Ovary (tissue), 9 donors: Measurements from ENCODE around the gene CD81. TPM values are rescaled to one million over a fixed set of nuclear protein-coding genes. Genes with fewer than 3 reads are reported as not detected.

Source experiments
- DNase-seq, 5 donors: peaks; one replicate each; pipeline ENCODE4 v3.0.0-alpha.2; 2019 to 2020
- H3K27ac ChIP-seq, 2 donors: fragments of 200-600 bp; one replicate each; pipeline versions ENCODE4 v1.5.1 to v1.8.0; 2019 to 2022
- H3K27me3 ChIP-seq: fragments of 200-600 bp; one replicate; pipeline ENCODE4 v1.8.0; 2022
- H3K36me3 ChIP-seq: fragments of 200-600 bp; sonication (generic); one replicate; pipeline ENCODE4 v1.5.1; 2019
- H3K4me1 ChIP-seq: one replicate; pipeline ENCODE4 v1.8.1; 2013; ENCODE audit warnings: mild to moderate bottlenecking, moderate library complexity; ENCODE audit not compliant: insufficient read depth
- H3K4me3 ChIP-seq: fragments of 200-600 bp; sonication (generic); one replicate; pipeline ENCODE4 v1.5.1; 2017
- H3K9me3 ChIP-seq, 2 donors: fragments of 200-600 bp in 1 of 2; sonication (generic) in 1 of 2; one replicate each; pipeline versions ENCODE4 v1.5.1 to v1.8.1; 2013 to 2019; ENCODE audit warnings: mild to moderate bottlenecking in 1 of 2, moderate library complexity in 1 of 2
- EP300 ChIP-seq: sonication (generic); formaldehyde crosslinking; IDR thresholded peaks from one replicate; pipeline ENCODE4 v1.6.1; 2017; ENCODE audit warnings: antibody characterized with exemption
- POLR2A ChIP-seq: fragments of 450-650 bp; IDR thresholded peaks from one replicate; pipeline ENCODE4 v1.6.1; 2017; ENCODE audit warnings: antibody characterized with exemption, mild to moderate bottlenecking, moderate library complexity
- WGBS, 3 donors: extraction: QIAGEN DNeasy Blood & Tissue Kit in 1 of 3; methylation state at CpG; one replicate each; pipeline versions ENCODE4 v1.1.5 to v1.1.7; 2013 to 2017; 5-methylcytosine and 5-hydroxymethylcytosine counted together
- intact Hi-C, 4 donors: fragments of 100-400 bp; cut with DNase I; formaldehyde crosslinking; loops; one replicate each; pipeline versions ENCODE4 v1.11.0 to v1.15.1; 2022 to 2023
- polyA plus RNA-seq, 2 donors: library from polyadenylated mRNA; stranded (reverse); fragments of 200-250 nt in 1 of 2; fragments of 350-450 nt in 1 of 2; fragmentation: Illumina TruSeq in 1 of 2; extraction: RNeasy Lipid Tissue Mini Kit (QIAGEN cat#74804) in 1 of 2; gene quantifications; one replicate each; pipeline ENCODE4 v1.2.3, GENCODE V29; 2013 to 2014
- total RNA-seq, 7 donors: library from RNA; depleted of rRNA in 2 of 7; stranded (reverse); fragments of >200 nt in 2 of 7; fragmentation: NEBNext Ultra II Directional in 3 of 7; extraction: Animal tissue kit (Norgen Biotek cat#: 25700) in 3 of 7; gene quantifications; one replicate each; pipeline versions ENCODE4 v1.1.0 to v1.2.4, GENCODE V29; 2016 to 2023
- TF ChIP-seq, protein P1 (sequence below), 3 donors: fragments of 450-650 bp in 2 of 3; fragments of 200-600 bp in 1 of 3; IDR thresholded peaks; one replicate each; pipeline versions ENCODE4 v1.5.1 to v1.8.0; 2016 to 2022; ENCODE audit warnings: antibody characterized with exemption in 3 of 3, mild to moderate bottlenecking in 1 of 3
- donor health status: DM: no; HTN: no; CAD: no; lungs with moderate emphysema.
- donor health status: DM: no; HTN: no; CAD: no.
- donor health status: Bipolar disorder and iron deficiency.
- donor health status: DM: yes; HTN: yes; CAD: no.
- donor health status: DM: no; HTN: no; CAD: no.
- donor health status: DM: yes; HTN: yes; CAD: no.

CD81 gene
- total and polyA plus RNA-seq, 9 donors: 206 to 723 (median 541) TPM

DNA sequence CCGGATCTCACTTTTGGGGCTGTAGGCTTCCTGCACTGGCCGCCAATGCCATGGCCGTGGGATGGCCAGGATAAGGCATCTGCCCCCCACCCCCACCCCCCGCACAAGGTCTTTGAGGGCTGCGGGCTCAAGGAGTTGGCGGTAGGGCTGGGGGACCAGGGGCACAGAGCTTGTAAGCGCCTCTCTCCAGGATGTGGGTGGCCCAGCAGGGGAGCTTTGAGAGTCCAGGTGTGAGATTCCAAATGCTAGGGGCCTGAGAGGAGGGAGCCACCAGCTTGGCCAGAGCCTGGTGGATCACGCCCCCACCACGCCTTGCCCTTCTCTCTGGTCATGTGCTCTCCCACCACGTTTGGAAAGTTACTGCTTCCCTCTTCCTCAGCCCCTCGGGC is 5.0 kb downstream of the CD81 start:
- Histone ChIP-seq H3K4me3 (no peak overlapping the region), H3K4me1 (peaks cover 48% of the 10 kb centered on the region), H3K27me3 (no peaks in the 10 kb centered on the region), H3K9me3 (no peaks in the 10 kb centered on the region), H3K36me3 (no peaks in the 10 kb centered on the region), H3K27ac (peak overlapping the region in 1 of 2 donors; percentile 66)
- WGBS, 3 donors: 54 to 59% (median 56%) methylated on average over 10 to 11 of the region's 11 CpGs
- intact Hi-C loops: loop anchor here in 2 of 4 donors (5.0 kb wide), 2 partner anchors 70 to 75 kb away; no protein-coding TSS in a partner anchor
- TF ChIP-seq, protein P1, sequence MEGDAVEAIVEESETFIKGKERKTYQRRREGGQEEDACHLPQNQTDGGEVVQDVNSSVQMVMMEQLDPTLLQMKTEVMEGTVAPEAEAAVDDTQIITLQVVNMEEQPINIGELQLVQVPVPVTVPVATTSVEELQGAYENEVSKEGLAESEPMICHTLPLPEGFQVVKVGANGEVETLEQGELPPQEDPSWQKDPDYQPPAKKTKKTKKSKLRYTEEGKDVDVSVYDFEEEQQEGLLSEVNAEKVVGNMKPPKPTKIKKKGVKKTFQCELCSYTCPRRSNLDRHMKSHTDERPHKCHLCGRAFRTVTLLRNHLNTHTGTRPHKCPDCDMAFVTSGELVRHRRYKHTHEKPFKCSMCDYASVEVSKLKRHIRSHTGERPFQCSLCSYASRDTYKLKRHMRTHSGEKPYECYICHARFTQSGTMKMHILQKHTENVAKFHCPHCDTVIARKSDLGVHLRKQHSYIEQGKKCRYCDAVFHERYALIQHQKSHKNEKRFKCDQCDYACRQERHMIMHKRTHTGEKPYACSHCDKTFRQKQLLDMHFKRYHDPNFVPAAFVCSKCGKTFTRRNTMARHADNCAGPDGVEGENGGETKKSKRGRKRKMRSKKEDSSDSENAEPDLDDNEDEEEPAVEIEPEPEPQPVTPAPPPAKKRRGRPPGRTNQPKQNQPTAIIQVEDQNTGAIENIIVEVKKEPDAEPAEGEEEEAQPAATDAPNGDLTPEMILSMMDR (IDR thresholded peaks at IDR 0.05): no peak
- TF ChIP-seq EP300 (no peak), POLR2A (no peak)
- peak in 2 of 5 donors; percentile 8 to 39 for DNase-seq

DNA sequence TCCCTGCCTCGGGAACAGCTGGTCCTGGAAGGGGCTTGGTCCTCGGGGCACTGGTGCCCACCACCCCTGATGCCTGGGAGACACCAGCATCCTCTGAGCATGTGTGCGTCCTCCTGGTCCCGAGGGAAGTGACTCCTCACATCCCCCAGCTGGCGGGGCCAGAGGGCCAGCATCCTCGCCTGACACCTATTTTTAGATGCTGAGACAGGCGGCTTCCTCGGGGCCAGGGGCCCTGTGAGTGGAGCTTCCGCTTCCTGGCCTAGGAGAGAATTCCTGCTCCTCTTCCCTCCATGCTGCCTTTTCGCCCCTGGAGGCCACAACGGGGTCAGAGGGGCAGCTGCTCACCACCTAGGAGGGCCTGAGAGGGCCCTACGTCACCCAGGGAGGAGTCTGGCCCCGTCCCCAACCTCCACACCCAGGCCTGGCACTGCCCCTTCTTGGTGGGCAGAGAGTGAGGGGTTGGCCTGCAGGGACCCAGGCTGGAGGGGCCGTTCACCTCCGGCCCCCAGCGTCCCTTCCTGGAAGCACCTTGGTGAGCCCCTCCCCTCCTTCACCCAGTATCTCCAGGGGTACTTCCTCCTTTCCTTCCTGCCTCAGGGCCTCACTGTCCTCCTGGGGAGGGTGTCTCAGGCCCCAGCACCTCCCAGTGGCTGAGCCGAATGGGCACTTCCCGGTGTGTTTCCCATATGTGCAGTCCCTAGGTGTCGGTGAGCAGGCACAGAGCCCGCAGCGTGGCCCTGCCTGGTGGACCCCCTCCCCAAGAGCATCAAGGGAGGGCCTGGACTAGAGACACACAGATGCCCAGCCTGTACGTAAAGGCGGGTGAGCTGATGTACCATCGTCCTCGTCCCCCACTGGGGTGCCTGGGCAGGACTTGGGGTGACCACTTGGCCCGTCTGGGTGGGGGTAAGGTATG is 6.1 kb downstream of the CD81 start:
- peak; percentile 60 to 74 (median 66) for DNase-seq
- intact Hi-C loops: loop anchor here in 2 of 4 donors (5.0 kb wide), 2 partner anchors 71 to 76 kb away; no protein-coding TSS in a partner anchor
- peak overlapping the region; percentile 3 for H3K4me3 ChIP-seq

DNA sequence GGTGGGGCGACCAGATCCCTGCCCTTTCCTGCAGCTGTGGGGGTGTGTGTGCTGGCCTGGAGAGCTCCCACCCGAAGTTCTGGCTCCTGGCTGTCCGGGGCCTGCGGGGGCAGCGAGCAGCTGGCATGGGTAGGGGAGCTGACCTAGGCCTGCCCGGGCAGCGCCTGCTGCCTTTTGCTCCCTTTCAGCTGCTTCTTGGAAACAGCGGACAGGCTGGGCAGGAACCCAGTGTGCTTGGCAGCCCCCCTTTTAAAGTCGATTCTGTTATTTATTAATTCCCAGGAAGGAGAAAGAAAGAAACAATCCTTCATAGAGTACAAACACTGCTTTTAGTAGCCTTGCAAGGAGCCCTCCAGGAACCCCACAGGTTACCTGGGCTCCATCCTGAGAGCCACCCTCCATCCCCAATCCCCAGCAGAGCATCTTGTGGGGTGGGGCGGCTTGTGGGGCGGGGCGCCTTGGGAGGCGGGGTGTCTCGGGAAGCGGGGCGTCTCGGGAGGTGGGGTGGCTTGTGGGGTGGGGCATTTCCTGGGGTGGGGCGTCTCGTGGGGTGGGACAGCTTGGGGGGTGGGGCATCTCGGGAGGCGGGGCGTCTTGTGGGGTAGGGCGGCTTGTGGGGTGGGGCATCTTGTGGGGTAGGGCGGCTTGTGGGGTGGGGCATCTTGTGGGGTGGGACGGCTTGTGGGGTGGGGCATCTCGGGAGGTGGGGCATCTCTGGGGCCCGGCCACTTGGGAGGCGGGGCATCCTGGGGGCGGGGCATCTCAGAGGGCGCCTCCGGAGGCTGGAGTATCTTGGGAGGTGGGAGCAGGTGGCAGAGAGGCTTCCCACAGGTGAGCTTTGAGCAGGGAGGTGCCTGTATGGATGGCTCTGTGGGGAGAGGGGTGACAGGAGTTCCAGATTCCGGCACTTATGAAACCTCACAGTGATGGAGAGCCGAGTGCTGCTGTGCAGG is 7.0 kb downstream of the CD81 start:
- intact Hi-C loops: loop anchor here in 2 of 4 donors (5.0 kb wide), 2 partner anchors 72 to 77 kb away; no protein-coding TSS in a partner anchor
- peak in 3 of 5 donors; percentile 20 to 74 (median 33) for DNase-seq
- WGBS, 3 donors: 30 to 33% (median 31%) methylated on average over 20 to 33 of the region's 33 CpGs

More for the DNA sequence above, 6.1 kb downstream of the CD81 start:
- Histone ChIP-seq H3K27ac (peak overlapping the region; percentile 62 to 66), H3K4me1 (peaks cover 57% of the 10 kb centered on the region), H3K9me3 (no peaks in the 10 kb centered on the region), H3K27me3 (no peaks in the 10 kb centered on the region), H3K36me3 (no peaks in the 10 kb centered on the region)
- TF ChIP-seq EP300: no peak
- TF ChIP-seq, protein P1 (IDR thresholded peaks at IDR 0.05): no peak
- no peak for TF ChIP-seq POLR2A
- 27 to 34% (median 31%) methylated on average over 24 to 26 of the region's 26 CpGs for WGBS, 3 donors

More for the DNA sequence above, 7.0 kb downstream of the CD81 start:
- Histone ChIP-seq H3K27me3 (no peaks in the 10 kb centered on the region), H3K4me1 (peaks cover 65% of the 10 kb centered on the region), H3K4me3 (peak overlapping the region; percentile 3), H3K36me3 (no peaks in the 10 kb centered on the region), H3K9me3 (no peaks in the 10 kb centered on the region), H3K27ac (peak overlapping the region; percentile 62 to 66)
- TF ChIP-seq POLR2A: no peak
- TF ChIP-seq, protein P1 (IDR thresholded peaks at IDR 0.05): no peak
- no peak for TF ChIP-seq EP300
